ENCODE results near the gene IMPACT.
A peak's percentile ranks its signal among the peaks of the same experiment; 100 is the strongest.

IMPACT gene, protein sequence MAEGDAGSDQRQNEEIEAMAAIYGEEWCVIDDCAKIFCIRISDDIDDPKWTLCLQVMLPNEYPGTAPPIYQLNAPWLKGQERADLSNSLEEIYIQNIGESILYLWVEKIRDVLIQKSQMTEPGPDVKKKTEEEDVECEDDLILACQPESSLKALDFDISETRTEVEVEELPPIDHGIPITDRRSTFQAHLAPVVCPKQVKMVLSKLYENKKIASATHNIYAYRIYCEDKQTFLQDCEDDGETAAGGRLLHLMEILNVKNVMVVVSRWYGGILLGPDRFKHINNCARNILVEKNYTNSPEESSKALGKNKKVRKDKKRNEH

DNA sequence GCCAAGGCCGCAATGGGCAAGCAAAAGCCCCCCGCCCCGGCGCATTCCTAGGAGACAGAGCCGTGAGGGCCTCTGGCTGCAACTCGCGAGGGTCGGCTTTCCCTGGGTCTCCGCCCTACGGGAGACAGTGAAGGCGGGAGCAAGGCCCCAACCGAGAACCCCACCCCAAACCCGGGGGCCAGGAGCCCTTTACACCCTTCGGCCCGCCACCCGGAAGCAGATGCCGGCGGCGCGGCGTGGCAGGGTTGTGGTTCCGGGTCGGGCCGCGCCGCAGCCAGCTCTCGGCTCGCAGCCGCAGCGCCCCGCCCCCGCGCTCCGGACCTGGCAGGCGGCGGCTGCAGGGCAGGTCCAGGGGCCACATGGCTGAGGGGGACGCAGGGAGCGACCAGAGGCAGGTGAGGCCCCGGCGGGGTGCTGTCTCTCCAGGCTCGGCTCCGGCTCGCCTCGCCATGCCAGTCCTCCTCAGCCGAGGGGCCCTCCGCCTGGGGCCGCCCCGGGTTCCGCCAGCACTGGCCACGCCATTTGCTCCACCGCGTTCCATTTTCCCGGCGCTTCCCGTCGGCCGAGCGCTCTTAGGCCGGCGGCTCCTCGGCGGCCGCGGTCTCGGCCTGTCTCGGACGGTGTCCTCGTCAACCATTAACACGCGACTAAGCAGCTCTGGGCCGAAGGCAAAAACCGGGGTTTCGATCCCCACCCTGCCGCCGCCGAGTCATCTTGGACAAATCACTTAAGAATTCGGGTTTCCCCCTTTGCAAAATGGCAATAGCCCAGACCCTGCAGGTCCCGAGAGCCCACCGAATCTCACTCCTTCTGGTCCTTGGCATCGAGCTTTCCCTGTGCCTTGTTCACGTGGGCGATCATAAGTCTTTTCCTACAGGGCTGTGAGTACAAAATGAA lies at the start of gene IMPACT:
Gene IMPACT (plus strand): TSS at position 273 of the 897 bp plus-strand sequence. CDS start 87 bp downstream, at position 360.
- DNase-seq (ENCODE audit: low read depth), result peak; percentile 60

DNA sequence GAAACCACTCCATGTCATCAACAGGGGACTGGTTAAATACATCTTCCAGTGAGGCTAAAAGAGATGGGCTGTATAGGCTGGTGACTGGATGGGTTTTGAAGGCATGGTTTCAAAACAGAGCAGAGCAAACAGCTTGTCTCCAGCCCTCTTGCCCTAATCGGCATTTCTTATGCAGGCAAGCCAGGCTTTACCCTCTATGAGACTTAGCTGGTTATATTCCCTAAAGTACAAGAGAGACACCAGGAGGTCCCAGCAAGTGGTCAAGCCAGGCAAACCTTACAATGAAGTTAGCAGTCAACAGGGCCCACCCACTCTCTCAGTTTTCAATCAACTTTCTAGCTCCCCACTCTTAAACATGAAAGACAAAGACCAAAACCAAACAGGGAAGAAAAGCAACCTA lies 47.9 kb upstream of the IMPACT start:
- DNase-seq (ENCODE audit: low read depth), result no peak

DNA sequence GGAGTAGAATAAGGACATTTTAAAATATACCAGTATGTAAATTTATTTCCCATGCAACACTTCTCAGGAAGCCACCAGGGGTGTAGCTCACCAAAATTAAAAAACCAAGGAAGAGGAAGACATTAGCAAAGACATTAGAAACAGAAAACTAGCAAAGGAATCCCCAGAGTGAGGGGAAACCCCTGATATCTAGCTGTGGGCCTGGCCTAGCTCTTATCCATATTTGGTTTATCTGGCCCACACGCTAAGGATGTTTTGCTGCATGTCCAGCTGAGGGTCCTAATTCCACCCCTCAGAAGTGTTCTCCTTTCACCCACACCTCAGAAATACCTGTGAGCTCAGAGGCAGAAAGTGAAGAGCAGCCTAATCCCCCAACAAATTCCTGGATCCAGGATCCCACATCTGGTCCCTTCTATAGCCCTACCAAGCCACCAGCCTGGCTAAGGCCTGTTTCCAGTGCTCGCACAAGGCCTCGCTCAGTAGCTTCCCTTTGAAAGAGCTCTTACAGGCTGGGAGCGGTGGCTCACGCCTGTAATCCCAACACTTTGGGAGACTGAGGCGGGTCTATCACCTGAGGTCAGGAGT lies 46.2 kb upstream of the IMPACT start:
- no peak for DNase-seq (ENCODE audit: low read depth)

DNA sequence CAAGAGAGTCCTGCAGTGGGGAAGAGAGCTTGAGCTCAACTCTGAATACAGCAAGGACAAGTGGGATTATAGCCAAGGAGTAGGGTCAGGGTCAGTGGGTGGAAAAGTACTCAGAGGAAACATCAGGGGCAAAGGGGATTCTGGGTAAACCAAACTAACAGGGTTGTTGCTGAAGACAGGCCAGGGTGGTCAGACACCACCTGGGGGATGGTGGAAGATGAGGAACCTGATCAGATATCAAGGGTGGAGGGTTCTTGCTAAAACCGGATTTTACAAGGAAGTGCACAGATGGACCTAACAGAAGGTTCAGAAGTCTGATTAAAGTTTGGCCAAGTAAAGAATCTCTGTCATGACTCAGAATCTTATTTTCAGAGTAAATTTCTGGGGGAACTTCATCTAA lies 45.3 kb upstream of the IMPACT start:
- no peak for DNase-seq (ENCODE audit: low read depth)

DNA sequence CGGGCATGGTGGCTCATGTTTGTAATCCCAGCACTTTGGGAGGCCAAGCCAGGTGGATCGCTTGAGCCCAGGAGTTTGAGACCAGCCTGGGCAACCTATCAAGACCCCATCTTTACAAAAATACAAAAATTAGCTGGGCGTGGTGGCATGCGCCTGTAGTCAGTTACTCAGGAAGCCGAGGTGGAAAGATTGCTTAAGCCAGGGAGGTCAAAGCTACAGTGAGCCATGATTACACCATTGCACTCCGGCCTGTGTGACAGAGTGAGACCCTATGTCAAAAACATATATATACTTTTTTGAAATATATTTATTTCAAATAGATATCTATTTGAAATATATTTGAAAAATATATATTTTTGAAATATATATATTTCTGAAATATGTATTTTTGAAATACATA lies 39.8 kb upstream of the IMPACT start:
- no peak for DNase-seq (ENCODE audit: low read depth)

DNA sequence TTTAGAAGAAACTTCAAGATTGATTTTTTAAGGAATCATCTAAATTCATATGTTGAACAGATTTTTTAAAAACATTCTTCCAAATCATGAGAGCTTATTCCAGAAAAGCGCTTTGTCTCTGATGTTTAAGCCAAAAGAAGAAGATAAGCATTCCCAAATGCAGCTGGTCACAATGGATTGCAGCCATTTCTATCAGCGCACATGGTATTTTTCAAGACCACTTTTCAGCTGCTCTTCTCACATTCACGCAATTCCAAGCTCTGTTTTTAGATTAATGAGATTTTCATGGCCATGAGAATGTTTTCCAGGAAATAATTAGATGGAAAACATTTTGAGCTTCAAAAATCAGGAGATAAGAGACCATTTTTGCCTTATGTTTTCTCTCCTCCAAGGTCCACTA lies 37.5 kb upstream of the IMPACT start:
- no peak for DNase-seq (ENCODE audit: low read depth)

DNA sequence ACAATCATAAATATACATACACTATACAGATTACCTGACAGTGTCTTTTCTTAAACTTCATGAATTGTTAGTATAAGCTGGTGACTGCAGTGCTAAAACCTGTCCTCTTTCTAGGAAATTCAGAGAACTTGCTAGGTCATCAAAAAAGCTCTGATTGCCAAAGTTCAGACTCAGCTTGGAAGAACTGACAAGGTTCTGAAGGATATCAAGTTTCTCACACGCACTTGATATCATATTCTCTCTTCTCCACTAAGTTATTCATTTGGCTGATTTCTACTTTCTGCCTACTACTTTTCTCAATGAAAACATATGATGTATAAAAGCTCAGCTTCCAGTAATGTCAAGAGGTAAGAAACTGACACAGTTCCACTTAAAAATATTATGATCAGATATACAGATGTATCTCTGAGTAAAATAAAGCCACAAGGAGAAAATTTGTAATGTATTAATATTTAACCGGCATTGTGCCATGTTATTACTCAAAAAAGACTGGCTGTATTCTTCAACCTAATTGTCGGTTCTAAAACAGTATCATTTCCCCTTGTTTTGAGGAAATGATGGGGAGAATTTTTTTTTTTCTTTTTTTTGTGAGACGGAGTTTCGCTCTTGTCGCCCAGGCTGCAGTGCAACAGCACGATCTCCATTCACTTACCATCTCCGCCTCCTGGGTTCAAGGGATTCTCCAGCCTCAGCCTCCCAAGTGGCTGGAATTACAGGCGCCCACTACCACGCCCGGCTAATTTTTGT lies 31.2 kb upstream of the IMPACT start:
- DNase-seq (ENCODE audit: low read depth), result no peak

DNA sequence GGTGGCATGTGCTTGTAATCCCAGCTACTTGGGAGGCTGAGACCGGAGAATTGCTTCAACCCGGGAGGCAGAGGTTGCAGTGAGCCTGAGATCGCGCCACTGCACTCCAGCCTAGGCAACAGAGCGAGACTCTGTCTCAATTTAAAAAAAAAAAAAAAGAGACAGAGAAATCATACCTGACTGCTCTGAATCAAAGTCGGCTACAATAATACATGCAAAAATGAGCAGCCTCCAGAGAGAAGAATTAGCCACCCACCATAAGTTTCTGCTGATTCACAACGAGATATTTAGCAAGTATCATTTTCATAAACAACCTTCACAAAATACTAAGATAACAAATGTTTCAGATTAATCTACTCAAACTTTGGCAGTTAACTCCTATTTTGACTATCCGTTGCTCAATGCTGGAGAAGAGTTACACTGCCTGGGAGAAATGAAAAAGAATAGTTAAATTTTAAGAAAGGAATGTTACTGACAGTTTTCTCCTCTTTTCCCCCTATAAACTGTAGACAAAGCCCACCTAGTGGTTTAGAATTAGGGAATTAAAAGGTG lies 30.3 kb upstream of the IMPACT start:
- DNase-seq (ENCODE audit: low read depth), result no peak

DNA sequence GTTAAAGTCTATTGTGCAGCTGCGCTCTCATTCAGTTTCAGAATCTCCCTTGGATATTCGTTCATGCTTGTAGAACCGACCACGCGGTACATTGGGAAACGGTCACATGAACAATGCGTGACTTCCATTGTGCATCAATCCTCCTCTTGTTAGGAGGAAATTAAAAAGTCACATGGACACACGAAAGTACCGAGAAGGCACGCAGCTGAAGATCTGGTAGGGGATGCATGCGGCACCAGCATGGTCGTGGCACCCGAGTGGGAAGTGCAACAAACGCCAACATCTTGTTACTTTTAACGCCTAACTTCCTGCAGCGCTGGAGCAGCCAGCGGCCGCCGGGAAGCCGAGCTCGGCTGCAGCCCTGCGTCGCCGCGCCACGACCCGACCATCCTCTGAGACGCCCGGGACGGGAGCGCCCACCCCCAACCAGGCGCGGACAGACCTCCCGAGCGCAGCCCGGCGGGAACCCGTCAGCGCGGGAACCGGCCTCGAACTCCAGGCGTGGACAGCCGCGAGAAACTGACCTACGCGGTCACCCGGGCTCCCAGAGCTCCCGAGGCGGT lies 29.3 kb upstream of the IMPACT start:
- peak; percentile 6 for DNase-seq (ENCODE audit: low read depth)

DNA sequence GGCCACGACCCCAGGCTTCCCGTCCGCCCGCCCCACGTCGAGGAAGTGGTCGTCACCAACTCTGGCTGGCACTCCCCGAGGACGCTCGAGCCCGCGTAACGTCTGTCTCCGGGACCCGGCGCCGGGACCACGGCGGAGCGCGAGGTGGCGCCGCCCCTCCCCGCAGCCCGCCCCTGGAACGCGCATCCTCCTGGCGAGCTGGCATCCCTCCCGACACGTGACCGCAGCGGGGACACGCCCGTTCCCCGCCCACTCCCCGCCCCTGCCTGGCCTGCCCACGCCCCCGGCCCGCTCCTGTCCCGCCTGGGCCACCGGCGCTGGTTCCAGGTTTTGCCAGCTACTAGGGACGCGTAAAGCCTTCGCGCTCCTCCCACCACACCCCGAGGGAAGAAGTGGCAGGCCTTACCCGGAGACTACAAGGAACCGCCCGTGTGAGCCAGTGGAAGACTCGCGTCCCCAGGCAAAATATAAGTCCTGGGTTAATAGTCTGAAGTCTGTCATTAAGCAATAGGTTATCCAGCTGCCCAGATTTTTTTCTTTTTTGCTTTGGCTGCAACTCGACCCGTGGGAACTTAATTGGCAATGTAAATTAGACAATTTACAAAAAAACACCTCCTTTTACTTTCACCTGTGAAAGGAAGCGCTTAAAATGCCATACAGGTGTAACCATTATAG lies 28.6 kb upstream of the IMPACT start, which contains the start of gene OSBPL1A:
Gene OSBPL1A (minus strand): TSS at position 131 of the 675 bp plus-strand sequence. CDS start 20,291 bp downstream, outside the sequence.
- DNase-seq (ENCODE audit: low read depth), result peak; percentile 61

DNA sequence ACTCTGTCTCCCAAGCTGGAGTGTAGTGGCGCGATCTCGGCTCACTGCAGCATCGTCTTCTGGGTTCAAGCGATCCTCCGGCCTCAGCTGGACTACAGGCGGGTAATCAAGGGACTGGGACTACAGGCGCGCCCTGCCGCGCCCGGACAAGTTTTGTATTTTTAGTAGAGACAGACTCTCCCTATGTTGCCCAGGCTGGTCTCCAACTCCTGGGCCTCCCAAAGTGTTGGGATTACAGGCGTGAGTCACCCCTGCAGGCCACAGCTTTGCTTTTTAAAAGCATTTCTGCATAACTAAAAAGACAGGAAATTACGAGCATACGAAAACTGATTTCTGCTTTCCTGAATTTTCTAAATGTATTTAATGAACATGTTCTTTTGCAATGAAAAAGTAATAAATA lies 27.9 kb upstream of the IMPACT start:
- DNase-seq (ENCODE audit: low read depth), result no peak

DNA sequence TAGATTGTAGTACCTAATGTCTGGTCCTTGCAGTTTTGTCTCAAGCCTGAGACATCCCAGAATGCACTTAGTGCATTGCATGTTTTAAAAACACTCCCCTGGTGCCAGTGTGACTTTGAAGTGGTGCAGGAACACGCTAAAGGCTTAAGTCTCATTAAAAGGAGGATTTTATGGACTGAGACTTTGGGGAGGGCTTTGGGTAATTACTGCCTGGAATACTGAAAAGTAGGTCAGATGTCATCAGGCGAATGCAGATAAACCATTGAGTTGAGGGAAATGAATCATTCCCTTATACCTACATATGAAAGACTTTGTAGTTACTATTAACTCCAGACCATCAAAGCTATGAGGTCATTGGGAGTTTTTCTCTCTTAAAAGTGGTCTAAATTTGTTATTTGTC lies 25.9 kb upstream of the IMPACT start:
- no peak for DNase-seq (ENCODE audit: low read depth)

DNA sequence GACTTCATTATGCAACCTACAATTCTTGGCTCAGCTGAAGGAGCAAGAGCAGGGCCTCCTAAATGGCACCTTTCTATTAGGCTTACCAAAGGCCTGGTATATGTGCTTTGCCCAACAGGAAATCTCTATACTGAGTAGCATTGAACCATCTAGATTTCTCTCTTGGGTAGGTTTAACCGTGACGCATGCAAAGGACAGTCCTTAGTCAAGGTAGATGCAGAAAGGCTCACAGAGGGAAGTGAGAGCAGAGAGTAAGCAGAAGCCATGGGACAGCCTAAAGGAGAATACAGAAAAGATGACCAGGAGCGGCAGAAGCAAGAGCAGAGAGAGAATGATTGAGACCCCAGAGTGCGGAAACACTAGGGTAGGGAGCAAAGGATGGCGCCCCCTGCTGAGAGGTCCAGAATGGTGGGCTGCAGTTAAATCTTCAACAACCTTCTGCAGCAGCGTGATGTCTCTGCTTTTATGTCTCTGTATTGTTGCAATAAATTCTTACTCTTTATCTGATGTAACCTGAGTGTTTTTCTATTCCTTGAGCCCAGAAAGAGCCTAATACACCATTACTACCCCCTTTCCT lies 24.2 kb upstream of the IMPACT start:
- DNase-seq (ENCODE audit: low read depth), result no peak

DNA sequence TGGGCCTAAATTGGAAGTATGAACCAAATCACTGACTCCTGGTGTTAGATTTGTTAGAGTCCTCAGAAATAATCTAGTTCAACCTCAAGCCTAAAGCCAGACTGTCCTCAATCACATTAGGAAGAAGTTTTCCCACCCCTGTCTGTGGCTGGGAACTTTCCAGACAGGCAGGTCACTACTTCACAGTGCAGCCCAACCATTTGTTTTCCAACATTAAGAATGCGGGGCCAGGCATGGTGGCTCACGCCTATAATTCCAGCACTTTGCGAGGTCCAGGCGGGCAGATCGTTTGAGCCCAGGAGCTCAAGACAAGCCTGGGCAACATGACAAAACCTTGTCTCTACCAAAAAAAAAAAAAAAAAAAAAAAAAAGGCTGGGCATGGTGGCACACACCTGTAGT lies 23.4 kb upstream of the IMPACT start:
- DNase-seq (ENCODE audit: low read depth), result no peak

DNA sequence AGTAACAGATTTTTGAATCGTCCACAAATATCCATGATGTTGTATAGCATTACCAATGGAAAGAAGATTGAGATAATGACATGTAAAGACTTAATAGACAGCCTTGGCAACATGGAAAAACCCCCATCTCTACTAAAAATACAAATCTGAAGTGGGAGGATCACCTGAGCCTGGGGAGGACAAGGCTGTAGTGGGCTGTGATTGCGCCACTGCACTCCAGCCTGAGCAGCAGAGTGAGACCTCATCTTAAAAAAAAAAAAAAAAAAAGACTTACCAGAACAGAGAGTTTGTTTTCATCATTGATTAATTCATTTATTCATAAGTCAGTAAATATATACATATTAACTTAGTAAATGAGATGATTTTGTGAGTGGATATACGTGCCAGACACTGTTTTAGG lies 21.9 kb upstream of the IMPACT start:
- no peak for DNase-seq (ENCODE audit: low read depth)

DNA sequence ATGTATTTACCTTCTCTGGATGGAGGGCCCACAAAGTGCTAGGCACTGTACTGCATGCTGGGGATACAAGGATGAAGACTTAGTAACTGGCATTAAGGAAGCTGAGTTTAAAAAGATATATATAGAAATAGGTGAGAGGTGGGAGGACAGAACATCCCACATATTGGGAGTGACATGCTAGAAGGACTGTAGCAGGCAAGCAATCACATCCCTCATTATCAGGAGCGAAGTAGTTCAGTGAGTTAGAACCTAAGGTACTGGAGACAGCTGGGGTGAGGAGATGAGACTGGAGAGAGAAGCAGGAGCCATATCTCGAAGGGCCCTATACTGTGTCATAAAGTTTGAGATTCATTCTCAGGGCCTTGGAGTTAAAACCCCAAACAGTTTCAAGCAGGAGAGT lies 18.0 kb upstream of the IMPACT start:
- no peak for DNase-seq (ENCODE audit: low read depth)

DNA sequence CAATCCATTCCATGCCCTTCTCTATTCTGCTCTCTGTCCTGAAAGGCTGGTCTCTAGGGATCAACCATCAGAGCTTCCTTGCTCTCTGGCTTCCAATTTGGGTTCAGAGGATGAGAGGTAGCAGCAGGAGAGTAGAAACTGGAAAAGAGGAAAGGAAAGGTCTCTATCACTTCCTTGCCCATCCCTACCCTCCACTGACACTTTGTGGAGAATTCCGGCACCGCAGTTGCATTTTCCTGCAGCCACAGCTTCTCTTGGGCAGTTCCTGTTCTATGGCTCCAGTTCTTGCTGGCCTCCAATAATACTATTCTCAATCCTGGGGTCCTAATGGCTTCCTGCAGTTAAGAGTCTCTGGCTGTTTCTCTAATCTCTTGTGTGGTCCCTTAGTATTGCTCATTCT lies 13.3 kb upstream of the IMPACT start:
- no peak for DNase-seq (ENCODE audit: low read depth)

DNA sequence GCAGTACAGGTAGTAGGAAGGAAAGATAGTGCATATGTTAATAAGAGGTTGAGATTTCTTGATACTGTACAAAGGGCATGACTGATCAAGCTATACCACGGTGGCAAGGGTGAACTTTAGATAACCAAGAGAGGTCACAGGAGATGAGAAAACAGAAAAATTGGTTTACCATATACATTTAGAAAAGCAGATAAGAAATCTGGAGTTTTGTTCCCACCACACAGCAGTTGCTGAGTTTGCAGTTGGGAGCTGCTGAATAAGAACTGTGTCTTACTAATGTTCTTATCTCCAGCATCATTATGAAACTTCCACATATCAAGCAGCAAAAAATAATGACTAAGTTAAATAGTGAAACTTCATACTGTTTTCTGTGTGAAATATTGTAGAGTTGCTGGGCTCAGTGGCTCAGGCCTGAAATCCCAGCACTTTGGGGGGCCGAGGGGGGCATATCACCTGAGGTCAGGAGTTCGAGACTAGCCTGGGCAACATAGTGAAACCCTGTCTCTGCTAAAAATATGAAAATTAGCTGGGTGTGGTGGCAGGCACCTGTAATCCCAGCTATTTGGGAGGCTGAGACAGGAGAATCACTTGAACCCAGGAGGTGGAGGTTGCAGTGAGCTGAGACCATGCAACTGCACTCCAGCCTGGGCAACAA lies 12.0 kb upstream of the IMPACT start:
- DNase-seq (ENCODE audit: low read depth), result no peak

DNA sequence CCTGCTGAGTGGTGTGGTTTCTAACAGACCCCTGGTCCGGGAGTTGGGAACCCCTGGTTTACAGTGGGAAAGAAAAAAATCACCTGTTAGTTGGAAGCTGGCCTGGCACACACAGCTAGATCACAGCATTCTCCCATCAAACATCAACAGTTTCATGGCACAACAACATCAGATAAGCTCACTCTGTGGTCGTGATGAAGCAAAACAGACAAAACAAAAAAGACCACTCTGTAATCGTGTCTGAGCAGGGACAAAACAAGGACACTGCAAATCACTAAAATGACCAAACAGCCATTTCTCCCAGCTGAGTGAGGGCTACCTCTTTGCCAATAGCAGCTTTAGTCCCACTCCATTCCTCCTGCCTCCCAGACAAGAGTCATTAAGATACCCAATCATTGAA lies 9.0 kb upstream of the IMPACT start:
- no peak for DNase-seq (ENCODE audit: low read depth)

DNA sequence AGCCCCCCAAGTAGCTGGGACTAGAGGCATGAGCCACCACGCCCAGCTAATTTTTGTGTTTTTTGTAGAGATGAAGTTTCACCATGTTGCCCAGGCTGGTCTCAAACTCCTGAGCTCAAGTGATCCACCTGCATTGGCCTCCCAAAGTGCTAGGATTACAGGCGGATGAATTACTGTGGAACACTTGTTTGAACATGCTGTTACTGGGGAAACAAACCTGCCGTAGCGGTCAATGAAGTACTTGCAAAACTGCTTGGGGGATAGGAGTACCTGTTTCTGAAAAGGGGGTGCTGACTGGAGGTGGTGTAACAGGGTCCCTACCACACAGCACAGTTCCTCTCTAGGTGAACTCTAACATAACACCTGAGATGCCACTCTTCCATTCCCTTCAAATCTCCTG lies 5.9 kb upstream of the IMPACT start:
- no peak for DNase-seq (ENCODE audit: low read depth)

Data from stimulated activated CD8-positive, alpha-beta memory T cell treated with anti-CD3 and anti-CD28 coated beads, Interleukin-15, amount 100 ng/mL, for 24 hours (primary cell).